Activated T-helper 2 cell treated with anti-CD3 and anti-CD28 coated beads, Interferon-gamma antibody, Interleukin-2, Interleukin-4, amounts not matched to agents 10 μg/mL and 5 μg/mL and 100 μg/mL, durations not matched to agents 14 hours and 24 hours and 36 hours (primary cell): Measurements from ENCODE around the gene XXYLT1. TPM values are rescaled to one million over a fixed set of nuclear protein-coding genes. Genes with fewer than 3 reads are reported as not detected.
"Not testable (repeated sequence)": the region's sequence is repeated elsewhere in the genome, so short reads cannot be mapped to it uniquely, and the experiment has no call there.

ENCODE experiments used
- DNase-seq: peaks from one replicate; pipeline ENCODE4 v3.0.0; 2021; ENCODE audit warnings: low spot score
- H3K27ac Mint-ChIP-seq: one replicate; pipeline ENCODE4 v1.8.0; 2021; ENCODE audit warnings: mixed read lengths
- H3K27me3 Mint-ChIP-seq: one replicate; pipeline ENCODE4 v1.8.0; 2021; ENCODE audit warnings: low read depth, mixed read lengths
- H3K36me3 Mint-ChIP-seq: one replicate; pipeline ENCODE4 v1.8.0; 2021; ENCODE audit warnings: low read depth, mixed read lengths
- H3K4me1 Mint-ChIP-seq: one replicate; pipeline ENCODE4 v1.8.0; 2021; ENCODE audit warnings: low read depth, mixed read lengths
- H3K4me3 Mint-ChIP-seq: one replicate; pipeline ENCODE4 v1.8.0; 2021; ENCODE audit warnings: low read depth, mild to moderate bottlenecking, moderate library complexity, mixed read lengths
- H3K9me3 Mint-ChIP-seq: one replicate; pipeline ENCODE4 v1.8.0; 2021; ENCODE audit warnings: mixed read lengths
- intact Hi-C: fragments of 100-400 bp; cut with micrococcal nuclease; formaldehyde crosslinking; loops from one replicate; pipeline ENCODE4 v1.15.1; 2023
- total RNA-seq: library from RNA; stranded (reverse); gene quantifications from 2 replicates; pipeline ENCODE4 v1.2.3, GENCODE V29; 2022

Gene XXYLT1
- total RNA-seq, 1 donor from 2014 or later = 15.8 TPM

GRCh38 chr3:195198426-195199346 is 72.3 kb downstream of the XXYLT1 start:
- no peaks in the 10 kb centered on the region for H3K36me3 Mint-ChIP-seq
- intact Hi-C loops = no loop called here
- H3K4me1 Mint-ChIP-seq = peaks cover 14% of the 10 kb centered on the region
- no peaks in the 10 kb centered on the region for H3K27me3 Mint-ChIP-seq
- no peak overlapping the region for H3K4me3 Mint-ChIP-seq
- no peak for DNase-seq
- H3K27ac Mint-ChIP-seq = no peak overlapping the region
- H3K9me3 Mint-ChIP-seq = no peaks in the 10 kb centered on the region

- Mint-ChIP-seq H3K27me3 (no peaks in the 10 kb centered on the region), H3K4me1 (peaks cover 12% of the 10 kb centered on the region), H3K27ac (no peak overlapping the region), H3K4me3 (no peak overlapping the region), H3K9me3 (no peaks in the 10 kb centered on the region), H3K36me3 (no peaks in the 10 kb centered on the region)
- DNase-seq = no peak
- intact Hi-C loops = no loop called here
Measured at GRCh38 chr3:195197765-195198425, 73.1 kb downstream of the XXYLT1 start.

GRCh38 chr3:195196266-195196665 is 74.7 kb downstream of the XXYLT1 start:
- intact Hi-C loops = no loop called here
- no peak overlapping the region for H3K27ac Mint-ChIP-seq
- H3K9me3 Mint-ChIP-seq = peaks cover 11% of the 10 kb centered on the region
- no peak overlapping the region for H3K4me3 Mint-ChIP-seq
- no peaks in the 10 kb centered on the region for H3K27me3 Mint-ChIP-seq
- no peak for DNase-seq
- peaks cover 6% of the 10 kb centered on the region for H3K36me3 Mint-ChIP-seq
- peaks cover 12% of the 10 kb centered on the region for H3K4me1 Mint-ChIP-seq

DNA sequence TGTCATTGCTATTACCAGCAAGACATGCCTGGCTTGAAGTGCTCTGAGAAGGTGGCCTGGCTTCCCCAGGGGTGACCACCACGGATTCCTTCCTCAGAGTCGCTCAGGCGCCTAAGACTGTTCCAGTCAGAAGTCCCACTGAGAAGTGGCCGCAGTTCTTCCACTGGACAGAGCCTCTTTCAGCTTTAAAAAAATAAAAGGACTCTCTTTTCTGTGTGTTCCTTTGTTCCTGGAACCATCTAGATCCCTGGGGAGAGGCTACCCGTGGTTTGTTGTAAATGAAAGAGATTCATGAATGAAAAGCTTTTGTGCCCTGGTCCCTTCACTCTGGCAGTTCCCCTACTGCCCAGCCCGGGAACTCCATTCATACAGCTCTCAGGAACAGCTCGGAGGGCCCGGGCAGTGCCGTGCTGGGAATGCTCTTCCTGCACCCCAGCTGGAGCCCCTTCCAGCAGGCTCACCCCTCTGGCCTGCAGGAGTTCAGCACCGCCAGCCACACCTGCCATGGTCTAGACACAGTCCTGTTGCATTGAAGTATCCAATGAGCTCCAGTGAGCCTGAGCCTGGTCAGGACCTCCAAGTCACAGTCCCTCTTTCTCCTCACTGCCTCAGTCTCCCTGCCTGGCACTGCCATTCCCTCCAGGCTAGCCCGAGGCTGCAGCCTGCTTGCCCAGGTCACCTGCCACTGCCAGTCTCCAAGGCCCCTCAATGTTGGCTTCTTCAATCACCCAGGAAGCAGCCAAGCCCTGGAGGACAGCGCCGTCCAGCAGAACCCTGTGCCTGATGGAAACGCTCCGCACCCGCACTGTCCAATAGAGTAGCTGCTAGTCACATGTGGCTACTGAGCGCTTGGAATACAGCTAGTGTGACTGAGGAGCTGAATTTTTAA is 75.4 kb downstream of the XXYLT1 start:
- H3K27me3 Mint-ChIP-seq = no peaks in the 10 kb centered on the region
- H3K4me3 Mint-ChIP-seq = no peak overlapping the region
- peaks cover 11% of the 10 kb centered on the region for H3K9me3 Mint-ChIP-seq
- H3K4me1 Mint-ChIP-seq = peaks cover 12% of the 10 kb centered on the region
- intact Hi-C loops = no loop called here
- H3K27ac Mint-ChIP-seq = no peak overlapping the region
- H3K36me3 Mint-ChIP-seq = peaks cover 6% of the 10 kb centered on the region
- no peak for DNase-seq

DNA sequence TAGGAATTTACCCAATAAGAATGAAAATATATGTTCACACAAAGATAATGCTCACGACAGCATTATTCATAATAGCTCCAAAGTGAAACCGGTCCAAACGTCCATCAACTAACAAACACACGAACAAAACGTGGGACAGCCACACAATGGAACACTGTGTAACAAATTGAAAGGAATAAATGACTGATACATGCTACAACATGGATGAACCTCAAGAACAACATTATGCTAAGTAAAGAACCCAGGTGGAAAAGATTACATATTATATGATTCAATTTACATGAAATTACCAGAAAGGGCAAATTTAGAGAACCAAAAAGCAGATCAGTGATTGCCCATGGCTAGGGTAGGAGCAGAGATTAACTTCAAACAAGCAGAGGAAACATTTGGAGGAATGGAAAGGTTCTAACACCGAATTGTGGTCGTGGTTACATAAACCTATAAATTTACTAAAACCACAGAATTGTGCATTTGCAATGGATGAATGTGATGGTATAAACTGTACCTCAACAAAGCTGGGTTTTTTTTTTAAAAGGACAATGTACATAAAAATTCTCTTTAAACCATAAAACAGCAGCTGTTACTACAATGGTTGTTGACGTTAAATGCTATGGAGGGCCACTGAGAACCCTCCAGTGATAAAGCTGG is 76.3 kb downstream of the XXYLT1 start:
- no peak for DNase-seq
- H3K9me3 Mint-ChIP-seq = peaks cover 12% of the 10 kb centered on the region
- no peak overlapping the region for H3K27ac Mint-ChIP-seq
- intact Hi-C loops = no loop called here
- no peaks in the 10 kb centered on the region for H3K27me3 Mint-ChIP-seq
- H3K4me3 Mint-ChIP-seq = no peak overlapping the region
- peaks cover 12% of the 10 kb centered on the region for H3K4me1 Mint-ChIP-seq
- H3K36me3 Mint-ChIP-seq = peaks cover 6% of the 10 kb centered on the region

DNA sequence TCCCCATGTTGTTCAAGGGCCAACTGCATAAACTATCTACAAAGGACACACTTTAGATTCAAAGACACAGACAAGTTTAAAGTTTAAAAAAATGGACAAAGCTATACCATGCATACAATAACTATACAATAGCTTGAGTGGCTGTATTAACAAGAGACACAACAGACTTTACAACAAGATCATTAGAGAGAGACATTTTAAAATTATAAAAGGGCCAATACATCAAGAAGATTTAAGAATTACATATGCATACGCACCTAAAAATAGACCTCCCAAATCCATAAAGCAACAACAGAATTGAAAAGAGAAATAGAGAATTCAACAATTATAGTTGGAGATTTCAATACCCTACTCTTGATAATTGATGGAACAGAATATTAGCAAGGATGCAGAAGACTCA is 79.4 kb downstream of the XXYLT1 start:
- no peaks in the 10 kb centered on the region for H3K27me3 Mint-ChIP-seq
- intact Hi-C loops = no loop called here
- DNase-seq = no peak
- H3K27ac Mint-ChIP-seq = no peak overlapping the region
- peaks cover 12% of the 10 kb centered on the region for H3K4me1 Mint-ChIP-seq
- H3K36me3 Mint-ChIP-seq = peaks cover 10% of the 10 kb centered on the region
- no peak overlapping the region for H3K4me3 Mint-ChIP-seq
- H3K9me3 Mint-ChIP-seq = peaks cover 14% of the 10 kb centered on the region

GRCh38 chr3:195189821-195190220 is 81.1 kb downstream of the XXYLT1 start:
- H3K27me3 Mint-ChIP-seq = no peaks in the 10 kb centered on the region
- peaks cover 14% of the 10 kb centered on the region for H3K9me3 Mint-ChIP-seq
- intact Hi-C loops = loop anchor here (5.0 kb wide), 1 partner anchor 38 kb away; no protein-coding TSS in a partner anchor
- H3K36me3 Mint-ChIP-seq = peaks cover 10% of the 10 kb centered on the region
- no peak overlapping the region for H3K27ac Mint-ChIP-seq
- H3K4me1 Mint-ChIP-seq = peaks cover 23% of the 10 kb centered on the region
- no peak for DNase-seq
- no peak overlapping the region for H3K4me3 Mint-ChIP-seq

- Mint-ChIP-seq H3K9me3 (peaks cover 14% of the 10 kb centered on the region), H3K36me3 (peaks cover 10% of the 10 kb centered on the region), H3K4me3 (no peak overlapping the region), H3K27me3 (no peaks in the 10 kb centered on the region), H3K4me1 (peaks cover 23% of the 10 kb centered on the region), H3K27ac (no peak overlapping the region)
- intact Hi-C loops = loop anchor here (5.0 kb wide), 1 partner anchor 36 kb away; no protein-coding TSS in a partner anchor
- no peak for DNase-seq
Measured at GRCh38 chr3:195188426-195188927, 82.5 kb downstream of the XXYLT1 start.

GRCh38 chr3:195187609-195188425 is 83.1 kb downstream of the XXYLT1 start:
- peaks cover 14% of the 10 kb centered on the region for H3K9me3 Mint-ChIP-seq
- peaks cover 27% of the 10 kb centered on the region for H3K4me1 Mint-ChIP-seq
- H3K27me3 Mint-ChIP-seq = no peaks in the 10 kb centered on the region
- DNase-seq = no peak
- peaks cover 10% of the 10 kb centered on the region for H3K36me3 Mint-ChIP-seq
- H3K27ac Mint-ChIP-seq = no peak overlapping the region
- intact Hi-C loops = loop anchor here (5.0 kb wide), 1 partner anchor 36 kb away; no protein-coding TSS in a partner anchor
- H3K4me3 Mint-ChIP-seq = no peak overlapping the region

GRCh38 chr3:195186710-195187047 is 84.3 kb downstream of the XXYLT1 start:
- H3K4me3 Mint-ChIP-seq, DNase-seq, H3K27me3 Mint-ChIP-seq, H3K9me3 Mint-ChIP-seq, H3K36me3 Mint-ChIP-seq: not testable (repeated sequence)
- Mint-ChIP-seq H3K27ac (peak overlapping the region; percentile 21), H3K4me1 (peaks cover 38% of the 10 kb centered on the region)
- intact Hi-C loops = loop anchor here (5.0 kb wide), 1 partner anchor 34 kb away; no protein-coding TSS in a partner anchor

DNA sequence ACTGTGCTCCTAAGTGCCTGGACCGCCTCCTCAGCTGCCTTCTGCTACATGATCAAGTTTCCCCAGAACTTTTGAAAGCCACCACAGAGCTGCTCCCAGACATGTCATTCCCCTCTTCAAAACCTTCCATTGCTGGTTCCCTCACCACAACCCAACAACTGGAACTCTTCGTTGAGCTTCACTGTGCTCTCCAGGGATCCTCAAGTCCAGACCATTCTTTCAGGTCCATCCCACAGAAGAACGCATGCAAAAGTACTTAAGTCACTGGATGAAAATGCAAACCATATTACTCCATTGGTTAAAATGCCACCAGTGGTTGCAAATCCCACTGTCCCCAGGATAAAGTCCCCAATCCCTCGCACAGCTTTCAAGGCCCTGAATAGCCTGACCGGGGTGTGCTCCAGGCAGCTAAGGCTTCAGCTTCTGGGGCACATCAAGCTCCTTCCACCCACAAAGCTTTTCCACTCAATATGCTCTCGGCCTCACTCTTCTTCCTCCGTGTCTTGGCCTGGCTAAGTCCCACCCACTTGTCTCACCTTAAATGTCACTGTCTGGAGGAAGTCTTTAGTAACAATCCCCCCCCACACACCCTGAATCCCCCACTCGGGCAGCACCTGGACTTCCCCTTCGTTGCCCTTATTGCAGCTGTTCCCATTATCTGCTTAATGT is 84.8 kb downstream of the XXYLT1 start:
- peaks cover 38% of the 10 kb centered on the region for H3K4me1 Mint-ChIP-seq
- H3K4me3 Mint-ChIP-seq = no peak overlapping the region
- H3K9me3 Mint-ChIP-seq = peaks cover 3% of the 10 kb centered on the region
- intact Hi-C loops = loop anchor here (5.0 kb wide), 1 partner anchor 34 kb away; no protein-coding TSS in a partner anchor
- H3K27me3 Mint-ChIP-seq = no peaks in the 10 kb centered on the region
- peak overlapping the region; percentile 21 for H3K27ac Mint-ChIP-seq
- DNase-seq = no peak
- peaks cover 4% of the 10 kb centered on the region for H3K36me3 Mint-ChIP-seq
